HEK293 (cell line): ENCODE results near the gene WIPI1.

ENCODE experiments used
- CTCF ChIA-PET: fragments of 350-600 bp; formaldehyde crosslinking; extraction: SDS; loops from one replicate; lab custom pipeline; 2021; ENCODE audit warnings: antibody characterized with exemption; lab: Yijun Ruan, JAX
- POLR2A ChIA-PET: fragments of 300-600 bp; formaldehyde crosslinking; extraction: SDS; loops from one replicate; lab custom pipeline; 2020; ENCODE audit warnings: antibody characterized with exemption, inconsistent platforms; lab: Yijun Ruan, JAX
- H3K27ac ChIP-seq: fragments of 200-500 bp; sonication (Bioruptor generic); 2 replicates; pipeline ENCODE4 v1.5.1; 2014; ENCODE audit warnings: low read depth, low read length, control low read depth, inconsistent platforms; ENCODE audit errors: extremely low read depth
- H3K36me3 ChIP-seq, 2 experiments: fragments of 200-500 bp in 1 of 2; sonication (Bioruptor generic) in 1 of 2; 1 replicate in 1 of 2; 2 replicates in 1 of 2; pipeline ENCODE4 v1.5.1; 2014 to 2017; ENCODE audit warnings: inconsistent platforms in 2 of 2, low read length in 2 of 2; ENCODE audit not compliant: control insufficient read depth in 2 of 2, insufficient read depth in 1 of 2
- H3K4me1 ChIP-seq: fragments of 200-500 bp; sonication (Bioruptor generic); 2 replicates; pipeline ENCODE4 v1.5.1; 2014; ENCODE audit warnings: mild to moderate bottlenecking, low read length, inconsistent platforms; ENCODE audit not compliant: control insufficient read depth, insufficient read depth
- H3K4me3 ChIP-seq: 2 replicates; pipeline ENCODE4 v1.5.1; 2011; ENCODE audit warnings: low read depth, mild to moderate bottlenecking, control low read depth, low read length, moderate library complexity
- H3K9me3 ChIP-seq: fragments of 200-500 bp; sonication (Bioruptor generic); 2 replicates; pipeline ENCODE4 v1.5.1; 2014; ENCODE audit warnings: low read depth, low read length, inconsistent platforms; ENCODE audit not compliant: control insufficient read depth, insufficient read depth
- ZNF544 ChIP-seq: fragments of 450-650 bp; formaldehyde crosslinking; IDR thresholded peaks from 2 replicates; pipeline ENCODE4 v1.5.0; 2017; ENCODE audit warnings: missing biosample characterization, missing genetic modification characterization
- ZNF843 ChIP-seq: fragments of 450-650 bp; formaldehyde crosslinking; IDR thresholded peaks from 2 replicates; pipeline ENCODE4 v1.5.1; 2016; ENCODE audit warnings: missing biosample characterization, missing genetic modification characterization
- ZSCAN30 ChIP-seq: fragments of 450-650 bp; IDR thresholded peaks from 2 replicates; pipeline ENCODE4 v1.5.1; 2018; ENCODE audit warnings: missing biosample characterization, mild to moderate bottlenecking, missing genetic modification characterization, moderate library complexity
- TF ChIP-seq, protein P1 (sequence below): fragments of 450-650 bp; formaldehyde crosslinking; IDR thresholded peaks from 2 replicates; pipeline ENCODE4 v1.5.1; 2016; ENCODE audit warnings: missing biosample characterization, missing genetic modification characterization

The WIPI1 gene

GRCh38 chr17:68375566-68375965, 81.7 kb downstream of the WIPI1 start:
- Histone ChIP-seq H3K4me3 (no peak overlapping the region), H3K4me1 (peaks cover 18% of the 10 kb centered on the region), H3K9me3 (no peaks in the 10 kb centered on the region), H3K27ac (no peak overlapping the region), H3K36me3 (no peaks in the 10 kb centered on the region)
- ChIA-PET POLR2A (no interaction called here), CTCF (interaction anchor here (0.6 to 0.7 kb wide), 4 partner anchors 12 to 465 kb away, joined by 3 read pairs; no protein-coding TSS in a partner anchor)
- no peak for TF ChIP-seq ZSCAN30
- TF ChIP-seq, protein P1, sequence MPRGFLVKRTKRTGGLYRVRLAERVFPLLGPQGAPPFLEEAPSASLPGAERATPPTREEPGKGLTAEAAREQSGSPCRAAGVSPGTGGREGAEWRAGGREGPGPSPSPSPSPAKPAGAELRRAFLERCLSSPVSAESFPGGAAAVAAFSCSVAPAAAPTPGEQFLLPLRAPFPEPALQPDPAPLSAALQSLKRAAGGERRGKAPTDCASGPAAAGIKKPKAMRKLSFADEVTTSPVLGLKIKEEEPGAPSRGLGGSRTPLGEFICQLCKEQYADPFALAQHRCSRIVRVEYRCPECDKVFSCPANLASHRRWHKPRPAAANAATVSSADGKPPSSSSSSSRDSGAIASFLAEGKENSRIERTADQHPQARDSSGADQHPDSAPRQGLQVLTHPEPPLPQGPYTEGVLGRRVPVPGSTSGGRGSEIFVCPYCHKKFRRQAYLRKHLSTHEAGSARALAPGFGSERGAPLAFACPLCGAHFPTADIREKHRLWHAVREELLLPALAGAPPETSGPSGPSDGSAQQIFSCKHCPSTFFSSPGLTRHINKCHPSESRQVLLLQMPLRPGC (tag by site-specific recombination) = no peak
- TF ChIP-seq ZNF544 (tag by site-specific recombination) = no peak
- no peak for TF ChIP-seq ZNF843 (tag by site-specific recombination)
